Medulla oblongata (tissue), 1 donor: Measurements from ENCODE around the gene ANKS6.

Experiments used
- DNase-seq: peaks from one replicate; pipeline ENCODE4 v3.0.0-alpha.2; 2015; ENCODE audit errors: extremely low spot score

The ANKS6 gene

GRCh38 chr9:98738741-98739140 lies 57.6 kb downstream of the ANKS6 start:
- no peak for DNase-seq

GRCh38 chr9:98736226-98736625 lies 60.1 kb downstream of the ANKS6 start:
- DNase-seq: no peak

- no peak for DNase-seq
These were observed 63.6 kb downstream of the ANKS6 start for GRCh38 chr9:98732801-98733200.

GRCh38 chr9:98732091-98732490 lies 64.3 kb downstream of the ANKS6 start:
- DNase-seq: no peak

GRCh38 chr9:98730871-98731270 lies 65.5 kb downstream of the ANKS6 start:
- DNase-seq: no peak

GRCh38 chr9:98728500-98728899 lies 67.9 kb downstream of the ANKS6 start:
- no peak for DNase-seq

- no peak for DNase-seq
These were observed 68.9 kb downstream of the ANKS6 start for GRCh38 chr9:98727428-98727827.

GRCh38 chr9:98726735-98727134 lies 69.6 kb downstream of the ANKS6 start:
- DNase-seq: peak; percentile 67

- DNase-seq: no peak
These were observed 71.4 kb downstream of the ANKS6 start for GRCh38 chr9:98724810-98725530.

- no peak for DNase-seq
These were observed 74.7 kb downstream of the ANKS6 start for GRCh38 chr9:98721643-98722042.

GRCh38 chr9:98720402-98720801 lies 76.0 kb downstream of the ANKS6 start:
- DNase-seq: no peak

- DNase-seq: no peak
These were observed 77.3 kb downstream of the ANKS6 start for GRCh38 chr9:98719055-98719454.

- no peak for DNase-seq
These were observed 81.5 kb downstream of the ANKS6 start for GRCh38 chr9:98714833-98715232.

GRCh38 chr9:98712987-98713386 lies 83.4 kb downstream of the ANKS6 start:
- no peak for DNase-seq

GRCh38 chr9:98709968-98710965 lies 86.1 kb downstream of the ANKS6 start:
- no peak for DNase-seq

- DNase-seq: no peak
These were observed 87.1 kb downstream of the ANKS6 start, which contains the start of gene GABBR2 for GRCh38 chr9:98708933-98709911. Gene GABBR2, minus strand, starts transcription at chr9:98708935. Its CDS starts 198 bp downstream, at chr9:98708737.

- DNase-seq: no peak
These were observed 88.0 kb downstream of the ANKS6 start for GRCh38 chr9:98708103-98708932.

GRCh38 chr9:98707166-98708102 lies 88.9 kb downstream of the ANKS6 start:
- DNase-seq: peak; percentile 43

GRCh38 chr9:98706651-98707165 lies 89.6 kb downstream of the ANKS6 start:
- no peak for DNase-seq
